ENCODE measurements around the gene KNTC1.

GRCh38 chr12:122519418-122519817 is 7.6 kb upstream of the KNTC1 start:
- TF ChIP-seq CTCF (IDR thresholded peaks at IDR 0.05) (no peak), POLR2A (IDR thresholded peaks at IDR 0.05) (no peak)
